Ascending aorta (tissue), 2 donors: Measurements from ENCODE around the gene SLAIN1. TPM values are rescaled to one million over a fixed set of nuclear protein-coding genes. Genes with fewer than 3 reads are reported as not detected.

Source experiments
- DNase-seq, 2 donors: peaks; one replicate each; pipeline ENCODE4 v3.0.0-alpha.2; 2019; ENCODE audit warnings: low spot score in 2 of 2
- H3K27ac ChIP-seq, 2 donors: fragments of 200-600 bp; sonication (generic); one replicate each; pipeline ENCODE4 v1.5.1; 2016 to 2017; ENCODE audit warnings: mild to moderate bottlenecking in 1 of 2
- H3K27me3 ChIP-seq: fragments of 200-600 bp; sonication (generic); one replicate; pipeline ENCODE4 v1.5.1; 2017
- H3K36me3 ChIP-seq, 2 donors: fragments of 200-600 bp; sonication (generic); one replicate each; pipeline ENCODE4 v1.5.1; 2016
- H3K4me1 ChIP-seq, 2 donors: fragments of 200-600 bp; sonication (generic); one replicate each; pipeline ENCODE4 v1.5.1; 2016 to 2017; ENCODE audit warnings: mild to moderate bottlenecking in 1 of 2
- H3K4me3 ChIP-seq, 2 donors: fragments of 200-600 bp; sonication (generic); one replicate each; pipeline ENCODE4 v1.5.1; 2016 to 2017; ENCODE audit warnings: mild to moderate bottlenecking in 1 of 2
- H3K9me3 ChIP-seq, 2 donors: fragments of 200-600 bp; sonication (generic); one replicate each; pipeline ENCODE4 v1.5.1; 2016
- CTCF ChIP-seq, 3 experiments: fragments of 200-600 bp in 2 of 3; fragments of 450-650 bp in 1 of 3; sonication (generic) in 2 of 3; IDR thresholded peaks; one replicate each; pipeline ENCODE4 v1.5.1; 2016 to 2019; ENCODE audit warnings: antibody characterized with exemption in 3 of 3, mild to moderate bottlenecking in 1 of 3, moderate library complexity in 1 of 3
- intact Hi-C: fragments of 100-400 bp; cut with DNase I; formaldehyde crosslinking; loops from one replicate; pipeline ENCODE4 v1.15.1; 2023
- total RNA-seq: library from RNA; depleted of rRNA; stranded (reverse); fragments of >200 nt; gene quantifications from one replicate; pipeline ENCODE4 v1.1.0, GENCODE V29; 2016

Gene SLAIN1
- total RNA-seq, 1 donor from 2014 or later: 7.1 TPM

GRCh38 chr13:77767413-77767812, 69.9 kb downstream of the SLAIN1 start:
- Histone ChIP-seq H3K4me1 (no peaks in the 10 kb centered on the region), H3K4me3 (no peak overlapping the region), H3K27ac (no peak overlapping the region), H3K36me3 (peaks cover 4% of the 10 kb centered on the region in 2 donors), H3K9me3 (no peaks in the 10 kb centered on the region), H3K27me3 (no peaks in the 10 kb centered on the region)
- no peak for TF ChIP-seq CTCF (IDR thresholded peaks at IDR 0.05)
- DNase-seq: no peak
- intact Hi-C loops: no loop called here

GRCh38 chr13:77774181-77774580, 76.7 kb downstream of the SLAIN1 start:
- TF ChIP-seq CTCF (IDR thresholded peaks at IDR 0.05): no peak
- intact Hi-C loops: no loop called here

GRCh38 chr13:77776704-77777103, 79.2 kb downstream of the SLAIN1 start:
- Histone ChIP-seq H3K9me3 (no peaks in the 10 kb centered on the region), H3K4me1 (no peaks in the 10 kb centered on the region), H3K4me3 (no peak overlapping the region), H3K27me3 (no peaks in the 10 kb centered on the region), H3K36me3 (no peaks in the 10 kb centered on the region), H3K27ac (no peak overlapping the region)
- intact Hi-C loops: no loop called here
- no peak for DNase-seq
- no peak for TF ChIP-seq CTCF (IDR thresholded peaks at IDR 0.05)

More at GRCh38 chr13:77774181-77774580, 76.7 kb downstream of the SLAIN1 start:
- Histone ChIP-seq H3K4me3 (no peak overlapping the region), H3K27me3 (no peaks in the 10 kb centered on the region), H3K4me1 (no peaks in the 10 kb centered on the region), H3K27ac (no peak overlapping the region), H3K9me3 (no peaks in the 10 kb centered on the region), H3K36me3 (no peaks in the 10 kb centered on the region)
- no peak for DNase-seq

GRCh38 chr13:77779552-77780272, 82.2 kb downstream of the SLAIN1 start:
- Histone ChIP-seq H3K4me3 (peak overlapping the region in 1 of 2 donors; percentile 6), H3K36me3 (no peaks in the 10 kb centered on the region), H3K9me3 (no peaks in the 10 kb centered on the region), H3K27ac (no peak overlapping the region), H3K27me3 (no peaks in the 10 kb centered on the region), H3K4me1 (no peaks in the 10 kb centered on the region)
- DNase-seq: no peak
- peak; percentile 8 to 55 (median 39) for TF ChIP-seq CTCF (IDR thresholded peaks at IDR 0.05)
- intact Hi-C loops: loop anchor here (1.0 kb wide), 1 partner anchor 342 kb away; no protein-coding TSS in a partner anchor

GRCh38 chr13:77781808-77782207, 84.3 kb downstream of the SLAIN1 start:
- DNase-seq: no peak
- H3K4me1 ChIP-seq: no peaks in the 10 kb centered on the region
- no peaks in the 10 kb centered on the region for H3K36me3 ChIP-seq
- no peak overlapping the region for H3K4me3 ChIP-seq
- no peak for TF ChIP-seq CTCF (IDR thresholded peaks at IDR 0.05)
- no peaks in the 10 kb centered on the region for H3K27me3 ChIP-seq
- intact Hi-C loops: no loop called here
- no peaks in the 10 kb centered on the region for H3K9me3 ChIP-seq
- H3K27ac ChIP-seq: no peak overlapping the region
